K562 (cell line): ENCODE measurements around the gene ZBTB20. TPM values are rescaled to one million over a fixed set of nuclear protein-coding genes. Genes with fewer than 3 reads are reported as not detected.

Experiments used
- ATAC-seq: fragments of 200-7000 bp; cut with Tn5 transposase; 3 replicates; pipeline ENCODE4 v1.9.1; 2020; ENCODE audit warnings: moderate library complexity
- BruUV-seq: library from RNA; stranded (reverse); fragments of 400-500 nt; replicated peaks from 2 replicates; lab custom pipeline; 2021; lab: Mats Ljungman, UMichigan
- CTCF ChIA-PET: fragments of 300-600 bp; formaldehyde crosslinking; extraction: SDS; loops from one replicate; lab custom pipeline; 2021; ENCODE audit warnings: low intra/inter-chr PET ratio; lab: Yijun Ruan, JAX
- POLR2A ChIA-PET: fragments of 300-600, 350-650 bp; sonication (Branson Sonifier 250); formaldehyde crosslinking; extraction: SDS; loops from one replicate; lab custom pipeline; 2021; ENCODE audit warnings: antibody characterized with exemption, inconsistent platforms; lab: Yijun Ruan, JAX
- DNase-seq, 4 experiments: peaks; one replicate each; pipeline versions ENCODE4 v3.0.0 to v3.0.0-alpha.2; 2011 to 2018; ENCODE audit warnings: low spot score in 3 of 4, mixed read lengths in 3 of 4; ENCODE audit errors: extremely low read depth in 1 of 4
- FAIRE-seq: peaks from 2 replicates; lab custom pipeline; 2011; peaks lifted over from hg19 to GRCh38; lab: Jason Lieb, UNC
- H2AFZ ChIP-seq: 2 replicates; pipeline ENCODE4 v1.6.0; 2011; ENCODE audit warnings: low read depth, low read length, control low read depth, inconsistent platforms
- H3K27ac ChIP-seq: fragments of 200-600 bp; 3 replicates; pipeline ENCODE4 v1.8.0; 2011; ENCODE audit warnings: low read depth, mild to moderate bottlenecking, control low read depth, inconsistent platforms, low read length, moderate library complexity, mixed read lengths; ENCODE audit errors: extremely low read depth
- H3K27me3 ChIP-seq, 2 experiments: fragments of 300-600 bp in 1 of 2; 2 replicates in 1 of 2; 3 replicates in 1 of 2; pipeline versions ENCODE4 v1.6.0 to v1.8.0; 2011; ENCODE audit warnings: inconsistent platforms in 2 of 2, low read length in 2 of 2, mild to moderate bottlenecking in 1 of 2, mixed read lengths in 1 of 2, moderate library complexity in 1 of 2; ENCODE audit not compliant: control insufficient read depth in 2 of 2, insufficient read depth in 2 of 2
- H3K36me3 ChIP-seq: fragments of 300-600 bp; 3 replicates; pipeline ENCODE4 v1.8.0; 2011; ENCODE audit warnings: mild to moderate bottlenecking, low read length, inconsistent platforms; ENCODE audit not compliant: control insufficient read depth, insufficient read depth
- H3K4me1 ChIP-seq, 2 experiments: fragments of 200-600 bp in 1 of 2; replicated peaks in 1 of 2; 2 replicates in 1 of 2; 3 replicates in 1 of 2; pipeline versions ENCODE4 v1.5.1 to v1.8.0; 2011; ENCODE audit warnings: inconsistent platforms in 2 of 2, low read length in 2 of 2, mild to moderate bottlenecking in 1 of 2, mixed read lengths in 1 of 2, moderate library complexity in 1 of 2; ENCODE audit not compliant: control insufficient read depth in 2 of 2, insufficient read depth in 2 of 2
- H3K4me2 ChIP-seq: 2 replicates; pipeline ENCODE4 v1.6.1; 2011; ENCODE audit warnings: low read length, control low read depth, inconsistent platforms, mixed read lengths; ENCODE audit not compliant: insufficient read depth
- H3K4me3 ChIP-seq: fragments of 200-600 bp; sonication (generic), shearing (Covaris generic); 2 replicates; pipeline ENCODE4 v1.5.1; 2016; ENCODE audit warnings: control low read depth, inconsistent platforms
- H3K79me2 ChIP-seq: fragments of 200-600 bp; 3 replicates; pipeline ENCODE4 v1.8.0; 2011; ENCODE audit warnings: low read length, inconsistent platforms; ENCODE audit not compliant: control insufficient read depth, insufficient read depth
- H3K9ac ChIP-seq, 2 experiments: 2 replicates each; pipeline versions ENCODE4 v1.6.0 to v1.6.1; 2011; ENCODE audit warnings: low read depth in 2 of 2, low read length in 2 of 2, control low read depth in 1 of 2, inconsistent platforms in 1 of 2, mild to moderate bottlenecking in 1 of 2, mixed read lengths in 1 of 2; ENCODE audit not compliant: insufficient read depth in 1 of 2
- H3K9me1 ChIP-seq: one replicate; pipeline ENCODE4 v1.6.0; 2011; ENCODE audit warnings: inconsistent platforms, mild to moderate bottlenecking, low read length, moderate library complexity; ENCODE audit not compliant: control insufficient read depth, insufficient read depth
- H3K9me3 ChIP-seq: replicated peaks from 2 replicates; pipeline ENCODE4 v1.5.1; 2011; ENCODE audit warnings: low read depth, low read length, inconsistent platforms; ENCODE audit not compliant: control insufficient read depth, insufficient read depth
- H4K20me1 ChIP-seq: replicated peaks from 2 replicates; pipeline ENCODE4 v1.6.1; 2011; ENCODE audit warnings: low read length, inconsistent platforms, mixed read lengths; ENCODE audit not compliant: control insufficient read depth, insufficient read depth
- ARID4B ChIP-seq: sonication (generic); formaldehyde crosslinking; IDR thresholded peaks from 2 replicates; pipeline ENCODE4 v1.8.0; 2022; ENCODE audit warnings: mild to moderate bottlenecking, missing genetic modification reagents
- BCL6 ChIP-seq: fragments of 250-450 bp; sonication (Bioruptor Pico); IDR thresholded peaks from 2 replicates; pipeline ENCODE4 v1.4.0; 2020
- CAMTA2 ChIP-seq: fragments of 250-450 bp; sonication (Bioruptor Pico); conservative IDR thresholded peaks from 2 replicates; pipeline ENCODE4 v1.5.1; 2022
- CBX5 ChIP-seq: IDR thresholded peaks from 2 replicates; pipeline ENCODE4 v1.6.1; 2014; ENCODE audit warnings: low read depth, borderline replicate concordance
- CCAR2 ChIP-seq: fragments of 200-400 bp; formaldehyde crosslinking; IDR thresholded peaks from 2 replicates; pipeline ENCODE4 v1.6.1; 2017; ENCODE audit warnings: mild to moderate bottlenecking, low read depth, low read length
- FOXA3 ChIP-seq, 2 experiments: fragments of 450-650 bp in 1 of 2; sonication (generic) in 1 of 2; formaldehyde crosslinking; IDR thresholded peaks in 1 of 2; conservative IDR thresholded peaks in 1 of 2; 2 replicates each; pipeline versions ENCODE4 v1.4.0 to v1.8.0; 2020 to 2022; ENCODE audit warnings: mild to moderate bottlenecking in 2 of 2, missing genetic modification reagents in 1 of 2
- GABPB2 ChIP-seq: fragments of 250-450 bp; sonication (Bioruptor Pico); conservative IDR thresholded peaks from 2 replicates; pipeline ENCODE4 v1.5.1; 2021; ENCODE audit warnings: mild to moderate bottlenecking
- KDM5B ChIP-seq: fragments of 200-600 bp; sonication (generic); IDR thresholded peaks from 2 replicates; pipeline ENCODE4 v1.6.1; 2012; ENCODE audit warnings: low read depth, mild to moderate bottlenecking, moderate library complexity, low read length, control low read depth, inconsistent platforms; ENCODE audit not compliant: insufficient replicate concordance
- KLF16 ChIP-seq: IDR thresholded peaks from 2 replicates; pipeline ENCODE4 v1.6.1; 2016; ENCODE audit warnings: antibody characterized with exemption
- NFRKB ChIP-seq: fragments of 450-650 bp; IDR thresholded peaks from 2 replicates; pipeline ENCODE4 v1.6.1; 2016; ENCODE audit warnings: low read depth
- NONO ChIP-seq, 2 experiments: fragments of 200-400 bp in 1 of 2; fragments of 450-650 bp in 1 of 2; formaldehyde crosslinking in 1 of 2; IDR thresholded peaks; 2 replicates each; pipeline ENCODE4 v1.6.1; 2017; ENCODE audit warnings: low read depth in 2 of 2, mild to moderate bottlenecking in 2 of 2, moderate library complexity in 2 of 2, low read length in 1 of 2
- PHB2 ChIP-seq: fragments of 450-650 bp; IDR thresholded peaks from 2 replicates; pipeline ENCODE4 v1.6.1; 2017; ENCODE audit warnings: low read depth
- PKNOX1 ChIP-seq: fragments of 450-650 bp; IDR thresholded peaks from 2 replicates; pipeline ENCODE4 v1.6.1; 2016
- RBM34 ChIP-seq: fragments of 200-400 bp; formaldehyde crosslinking; IDR thresholded peaks from 2 replicates; pipeline ENCODE4 v1.6.1; 2018; ENCODE audit warnings: low read length, borderline replicate concordance; ENCODE audit not compliant: insufficient read depth
- RNF219 ChIP-seq: fragments of 250-450 bp; sonication (Bioruptor Pico); IDR thresholded peaks from 2 replicates; pipeline ENCODE4 v1.5.0; 2022; ENCODE audit warnings: mild to moderate bottlenecking
- SLC30A9 ChIP-seq: fragments of 250-450 bp; sonication (Bioruptor Pico); IDR thresholded peaks from 2 replicates; pipeline ENCODE4 v1.8.0; 2022; ENCODE audit warnings: mild to moderate bottlenecking, moderate library complexity
- SMARCE1 ChIP-seq: fragments of 450-650 bp; IDR thresholded peaks from 2 replicates; pipeline ENCODE4 v1.7.1; 2016; ENCODE audit warnings: mild to moderate bottlenecking
- ZFP30 ChIP-seq: fragments of 250-450 bp; sonication (Bioruptor Pico); IDR thresholded peaks from 2 replicates; pipeline ENCODE4 v1.8.0; 2022; ENCODE audit warnings: moderate library complexity, mild to moderate bottlenecking, inconsistent platforms, borderline replicate concordance
- WGBS: fragments of 100-300 bp; shearing (Covaris generic); methylation state at CpG from one replicate; pipeline ENCODE4 v1.1.6; 2016; ENCODE audit warnings: low coverage, mixed read lengths; ENCODE audit not compliant: insufficient coverage; ENCODE audit errors: missing lambda C conversion rate; 5-methylcytosine and 5-hydroxymethylcytosine counted together
- in situ Hi-C: fragments of 300-500 bp; cut with MboI; formaldehyde crosslinking; loops from 4 replicates; pipeline ENCODE4 v1.15.0; 2018; ENCODE audit warnings: inconsistent platforms, mixed read lengths
- intact Hi-C: fragments of 100-400 bp; cut with micrococcal nuclease; formaldehyde crosslinking; loops from 2 replicates; pipeline ENCODE4 v1.14.2; 2022
- polyA plus RNA-seq, 8 experiments: library from polyadenylated mRNA; depleted of rRNA in 4 of 8; stranded (reverse) in 5 of 8; unstranded in 3 of 8; fragments of >200 nt; fragmentation: Nextera tagmentation in 2 of 8; fragmentation: Illumina TruSeq in 1 of 8; extraction: Ambion mirVana in 2 of 8; extraction: Trizol in 1 of 8; gene quantifications; 2 replicates each; pipeline versions ENCODE4 v1.2.1 to v1.2.3, GENCODE V29; 2011 to 2014; ENCODE audit warnings: inconsistent platforms in 1 of 8, missing spikeins in 1 of 8
- total RNA-seq, 7 experiments: library from RNA; depleted of rRNA in 6 of 7; stranded (reverse); fragments of >200 nt in 6 of 7; fragmentation: Illumina TruSeq in 2 of 7; extraction: Trizol in 2 of 7; gene quantifications; 2 replicates each; pipeline versions ENCODE4 v1.2.1 to v1.2.3, GENCODE V29; 2011 to 2021; ENCODE audit warnings: low replicate concordance in 1 of 7

ZBTB20 gene
- total and polyA plus RNA-seq, 9 of the 15 experiments (the other 6 are each of a cell fraction or from before 2014, with no cell fraction given) = 0.17 to 1.7 (median 0.45) TPM

GRCh38 chr3:114660808-114661207 lies 486.3 kb downstream of the ZBTB20 start:
- H3K36me3 ChIP-seq = no peaks in the 10 kb centered on the region
- no peak for ATAC-seq
- intact Hi-C loops (no loop called here), in situ Hi-C loops (no loop called here)
- no TSS peak for BruUV-seq
- WGBS = 0% methylated on average over 1 of the region's 1 CpG
- TF ChIP-seq CBX5 (no peak), PHB2 (no peak), NONO (IDR thresholded peaks at IDR 0.05; ENCODE audit: low read depth in 2 of 2, low read length in 1 of 2) (no peak), KDM5B (no peak), KLF16 (no peak), BCL6 (CRISPR knock-in tag) (no peak), CAMTA2 (CRISPR knock-in tag) (no peak), CCAR2 (no peak), RNF219 (CRISPR knock-in tag) (no peak), ZFP30 (CRISPR knock-in tag) (no peak), NFRKB (no peak), GABPB2 (CRISPR knock-in tag) (no peak), ARID4B (no peak), RBM34 (no peak), FOXA3 (CRISPR knock-in tag; conservative IDR thresholded peaks at IDR 0.05 in 1 of 2, IDR thresholded peaks at IDR 0.05 in 1 of 2) (no peak), PKNOX1 (no peak), SLC30A9 (CRISPR knock-in tag) (no peak), SMARCE1 (no peak)
- no peak overlapping the region for H3K27ac ChIP-seq
- no peaks in the 10 kb centered on the region for H3K27me3 ChIP-seq
- no peak overlapping the region for H3K4me3 ChIP-seq
- DNase-seq = no peak
- no peak for FAIRE-seq
- no peak overlapping the region for H3K9ac ChIP-seq
- no peaks in the 10 kb centered on the region for H3K9me3 ChIP-seq
- H3K9me1 ChIP-seq = no peaks in the 10 kb centered on the region
- no peaks in the 10 kb centered on the region for H3K4me1 ChIP-seq
- POLR2A ChIA-PET = interaction anchor here (0.7 kb wide), 1 partner anchor 224 kb away, joined by 3 read pairs; no protein-coding TSS in a partner anchor
- no peaks in the 10 kb centered on the region for H3K79me2 ChIP-seq
- no peak overlapping the region for H3K4me2 ChIP-seq
- H4K20me1 ChIP-seq = no peaks in the 10 kb centered on the region
- CTCF ChIA-PET = no interaction called here
- H2AFZ ChIP-seq = no peak overlapping the region
